Muscle of back (tissue), 13 donors: ENCODE data around the gene PPP1R13L. TPM values are rescaled to one million over a fixed set of nuclear protein-coding genes. Genes with fewer than 3 reads are reported as not detected.

ENCODE experiments used
- DNase-seq, 3 donors: peaks; one replicate each; pipeline versions ENCODE4 v3.0.0 to v3.0.0-alpha.2; 2013
- long read RNA-seq, 9 donors: transcript quantifications; one replicate each; lab custom pipeline, GENCODE V29; 2026
- polyA plus RNA-seq, 10 donors: library from polyadenylated mRNA; unstranded; fragments of 120-200 nt; gene quantifications; one replicate each; pipeline ENCODE4 v1.2.1, GENCODE V29; 2013; ENCODE audit not compliant: insufficient read length in 10 of 10

Gene PPP1R13L
- 10 to 100 TPM in 2 of 10 donors, 1 to 10 TPM in 8; 2.5 to 12.8 (median 3.9) TPM for polyA plus RNA-seq
- long read RNA-seq, donor 1: 0 reads
- long read RNA-seq, donor 2, partial matches to known transcripts: 0 of 1 reads
- long read RNA-seq, donor 2, other reads (novel, unspliced or antisense): 0 of 1 reads
- long read RNA-seq, donor 3: 0 reads
- long read RNA-seq, donor 4: 0 reads
- long read RNA-seq, donor 5: 0 reads
- long read RNA-seq, donor 6, partial matches to known transcripts: 9 of 11 reads
- long read RNA-seq, donor 6, other reads (novel, unspliced or antisense): 0 of 11 reads
- long read RNA-seq, donor 7: 0 reads
- long read RNA-seq, donor 8, partial matches to known transcripts: 0 of 1 reads
- long read RNA-seq, donor 8, other reads (novel, unspliced or antisense): 0 of 1 reads
- long read RNA-seq, donor 9: 0 reads

- peak in 1 of 3 donors; percentile 55 for DNase-seq
Measured at GRCh38 chr19:45404557-45405434, at the start of gene PPP1R13L. Gene PPP1R13L, minus strand, starts transcription at chr19:45405069. Its CDS starts 6,751 bp downstream, at chr19:45398318.

GRCh38 chr19:45451850-45452387, 47.0 kb upstream of the PPP1R13L start:
- DNase-seq: no peak

DNA sequence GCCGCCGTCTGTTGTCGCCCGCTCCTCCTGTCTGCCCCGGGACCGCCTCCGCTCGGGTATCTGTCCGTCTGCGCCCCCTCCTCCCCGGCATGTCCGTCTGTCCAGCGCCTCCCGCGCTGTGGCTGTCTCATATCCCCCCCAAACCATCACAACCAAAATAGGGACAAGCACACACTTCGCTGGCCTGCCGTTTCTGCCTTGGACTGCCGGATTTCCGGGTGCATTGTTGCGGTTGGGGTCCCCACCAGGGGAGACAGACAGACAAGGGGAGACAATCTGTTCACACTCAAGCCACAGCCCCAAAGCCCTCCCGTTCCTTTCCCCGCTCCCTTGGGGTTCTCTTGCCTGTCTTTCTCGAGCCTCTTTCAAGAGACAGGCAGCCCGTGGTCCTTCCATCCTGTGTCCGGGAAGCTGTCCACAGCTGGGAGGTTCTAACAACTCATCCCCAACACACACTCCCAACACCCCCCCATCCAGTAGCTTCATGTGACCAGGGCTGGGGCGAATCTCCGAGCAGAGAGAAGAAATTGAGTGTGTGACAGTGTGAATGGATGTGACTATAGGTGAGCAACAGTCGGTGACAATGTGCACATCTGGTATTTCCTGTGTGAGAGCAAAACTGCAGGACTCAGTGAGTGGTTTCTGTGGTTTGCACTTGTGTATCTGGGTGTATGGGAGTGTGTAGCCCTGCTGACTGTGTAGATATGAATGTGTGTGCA, 46.4 kb upstream of the PPP1R13L start:
- DNase-seq: peak in 2 of 3 donors; percentile 71 to 88

- no peak for DNase-seq
Measured at GRCh38 chr19:45450012-45450333, 45.1 kb upstream of the PPP1R13L start.

DNA sequence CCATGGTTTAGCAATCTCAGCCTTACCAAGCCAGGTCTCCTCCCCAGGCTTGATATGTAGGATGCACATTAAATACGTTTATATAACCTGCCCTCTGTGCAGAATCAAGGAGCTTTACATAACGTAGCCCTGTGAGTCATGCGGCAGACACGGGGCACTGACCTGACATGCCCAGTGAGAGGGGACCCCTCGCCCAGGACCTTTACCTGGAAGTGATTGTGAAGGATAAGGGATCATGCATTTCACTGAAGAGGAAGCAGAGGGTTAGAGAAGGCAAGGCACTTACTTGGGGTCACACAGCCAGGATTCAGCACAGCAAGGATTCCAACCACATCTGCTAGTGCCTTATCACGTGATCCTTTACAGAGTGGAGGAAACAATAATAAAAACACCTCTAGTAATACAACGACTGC, 44.0 kb upstream of the PPP1R13L start:
- DNase-seq: no peak

- DNase-seq: no peak
Measured at GRCh38 chr19:45448425-45448756, 43.5 kb upstream of the PPP1R13L start.

DNA sequence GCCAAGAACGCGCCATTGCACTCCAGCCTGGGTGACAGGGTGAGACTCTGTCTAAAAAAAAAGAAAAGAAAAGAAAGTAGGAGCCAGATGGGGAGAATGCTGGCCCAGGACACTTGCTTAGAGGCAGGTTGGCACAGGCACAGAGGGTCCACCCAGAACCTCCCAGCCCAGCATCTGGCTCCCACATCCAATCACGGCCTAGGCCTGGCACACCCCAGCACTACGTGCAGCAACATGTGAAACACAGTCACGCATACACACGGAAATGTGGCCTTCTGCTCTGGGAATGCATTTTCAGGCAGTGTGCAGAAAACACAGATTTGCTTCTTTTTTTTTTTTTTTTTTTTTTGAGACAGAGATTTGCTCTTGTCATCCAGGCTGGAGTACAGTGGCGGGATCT, 42.1 kb upstream of the PPP1R13L start:
- DNase-seq: peak in 2 of 3 donors; percentile 36 to 69

DNA sequence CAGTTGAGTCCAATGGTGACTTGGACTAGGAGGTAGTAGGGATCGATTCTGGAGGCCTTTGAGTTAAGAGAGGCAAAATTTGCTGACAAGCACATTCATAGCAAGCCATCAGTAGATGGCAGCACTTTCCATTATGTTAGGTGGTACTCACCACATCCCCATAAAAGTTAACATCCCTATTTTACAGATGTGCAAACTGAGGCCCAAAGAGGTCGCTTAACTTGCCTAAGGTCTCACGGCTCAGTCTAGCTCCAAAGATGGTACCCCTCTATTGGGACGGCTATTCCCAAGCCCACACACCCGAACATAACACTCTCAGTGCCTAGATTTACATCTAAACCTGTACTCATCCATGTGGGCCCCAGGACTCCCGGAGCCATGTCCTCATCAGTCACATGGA, 41.4 kb upstream of the PPP1R13L start:
- no peak for DNase-seq

DNA sequence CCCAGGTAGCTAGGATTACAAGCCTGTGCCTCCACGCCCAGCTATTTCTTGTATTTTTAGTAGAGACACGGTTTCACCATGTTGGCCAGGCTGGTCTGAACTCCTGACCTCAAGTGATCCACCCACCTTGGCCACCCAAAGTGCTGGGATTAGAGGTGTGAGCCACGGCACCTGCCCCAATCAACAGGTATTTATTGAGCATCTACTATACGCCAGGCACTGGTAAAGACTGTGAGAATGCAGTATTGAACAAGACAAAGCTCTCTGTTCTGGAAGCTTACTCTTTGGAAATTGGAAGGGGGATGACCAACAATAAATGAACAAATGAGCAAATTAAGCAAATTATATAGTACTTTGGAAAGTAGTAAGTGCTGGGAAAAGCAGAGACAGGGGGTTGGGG, 40.3 kb upstream of the PPP1R13L start:
- DNase-seq: no peak

- DNase-seq: peak; percentile 86 to 98 (median 94)
Measured at GRCh38 chr19:45444318-45445041, 39.6 kb upstream of the PPP1R13L start.

DNA sequence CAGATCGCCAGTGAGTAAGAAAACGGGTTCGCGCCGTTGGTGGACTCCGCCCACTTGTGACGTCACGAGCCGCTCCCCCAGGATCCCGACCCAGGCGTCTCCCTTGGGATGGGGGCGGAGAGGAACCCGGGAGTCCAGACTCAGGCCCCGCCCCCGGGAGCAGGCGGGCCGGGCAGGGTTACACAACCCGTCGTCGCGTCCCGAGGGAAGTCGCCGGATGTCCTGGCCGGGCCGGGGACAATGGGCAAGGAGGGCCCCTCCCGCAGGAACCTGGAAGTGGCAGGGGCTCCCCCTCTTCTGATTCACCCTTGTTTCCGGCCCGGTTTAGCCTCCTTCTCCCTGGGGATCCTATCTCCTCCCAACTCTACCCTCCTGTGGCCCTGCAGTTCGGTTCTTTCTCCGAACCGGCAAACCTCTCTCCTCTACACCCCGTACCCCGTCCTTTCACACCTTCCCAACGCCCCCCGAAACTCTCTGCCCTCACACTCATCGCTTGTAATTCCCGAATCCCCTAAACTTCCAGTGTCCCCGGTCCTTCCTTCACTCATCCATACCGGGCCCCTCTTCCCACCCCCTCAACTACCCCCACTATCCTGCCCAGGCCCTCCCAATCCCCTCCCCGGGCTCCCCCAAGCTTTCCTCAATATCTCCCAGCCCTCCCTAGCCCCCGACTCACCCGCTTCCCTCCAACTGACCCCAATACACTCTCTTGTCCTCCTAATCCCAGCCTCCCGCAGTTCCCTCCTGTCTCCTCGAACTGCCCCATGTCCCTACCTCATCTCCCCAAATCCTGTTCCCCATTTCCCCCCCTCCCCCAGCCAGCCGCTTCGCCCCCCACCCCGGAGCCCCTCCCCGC, 38.8 kb upstream of the PPP1R13L start:
- DNase-seq: peak; percentile 84 to 92 (median 87)

DNA sequence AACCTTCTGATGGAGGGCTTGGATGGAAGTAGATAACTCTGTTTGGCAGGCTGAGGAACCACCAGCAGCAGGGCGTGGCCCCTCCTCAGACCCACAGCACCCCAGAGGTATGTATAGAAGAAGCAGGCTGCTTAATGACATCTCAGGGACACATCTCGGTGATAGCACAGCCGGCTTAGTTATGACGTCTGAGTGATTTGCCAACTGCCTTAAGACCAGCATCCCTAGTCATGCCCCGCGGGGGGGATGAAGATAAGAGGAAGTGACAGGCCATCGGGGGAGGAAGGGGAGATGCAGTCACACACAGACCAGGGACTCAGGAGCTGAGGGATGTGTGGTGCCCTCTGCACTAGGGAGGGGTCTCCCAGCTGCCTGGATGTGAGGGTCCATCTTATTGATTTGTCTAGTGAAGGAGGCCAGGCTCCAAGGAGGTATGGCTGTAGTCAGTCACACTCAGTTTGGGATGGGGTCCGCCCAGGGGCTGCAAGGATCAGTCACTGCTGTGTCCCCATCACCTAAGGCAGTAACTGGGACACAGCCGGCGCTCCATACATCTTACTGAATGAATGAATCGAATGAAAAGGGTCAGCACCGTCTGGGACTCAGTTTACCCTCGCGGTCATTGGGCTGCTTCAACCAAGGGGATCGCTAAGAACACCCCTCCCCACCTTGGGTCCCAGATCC, 38.1 kb upstream of the PPP1R13L start:
- DNase-seq: peak in 2 of 3 donors; percentile 53 to 72

GRCh38 chr19:45442408-45442777, 37.5 kb upstream of the PPP1R13L start:
- peak in 1 of 3 donors; percentile 33 for DNase-seq

- DNase-seq: peak in 1 of 3 donors; percentile 45
Measured at GRCh38 chr19:45440873-45441654, 36.2 kb upstream of the PPP1R13L start.

- DNase-seq: no peak
Measured at GRCh38 chr19:45440259-45440638, 35.4 kb upstream of the PPP1R13L start.

DNA sequence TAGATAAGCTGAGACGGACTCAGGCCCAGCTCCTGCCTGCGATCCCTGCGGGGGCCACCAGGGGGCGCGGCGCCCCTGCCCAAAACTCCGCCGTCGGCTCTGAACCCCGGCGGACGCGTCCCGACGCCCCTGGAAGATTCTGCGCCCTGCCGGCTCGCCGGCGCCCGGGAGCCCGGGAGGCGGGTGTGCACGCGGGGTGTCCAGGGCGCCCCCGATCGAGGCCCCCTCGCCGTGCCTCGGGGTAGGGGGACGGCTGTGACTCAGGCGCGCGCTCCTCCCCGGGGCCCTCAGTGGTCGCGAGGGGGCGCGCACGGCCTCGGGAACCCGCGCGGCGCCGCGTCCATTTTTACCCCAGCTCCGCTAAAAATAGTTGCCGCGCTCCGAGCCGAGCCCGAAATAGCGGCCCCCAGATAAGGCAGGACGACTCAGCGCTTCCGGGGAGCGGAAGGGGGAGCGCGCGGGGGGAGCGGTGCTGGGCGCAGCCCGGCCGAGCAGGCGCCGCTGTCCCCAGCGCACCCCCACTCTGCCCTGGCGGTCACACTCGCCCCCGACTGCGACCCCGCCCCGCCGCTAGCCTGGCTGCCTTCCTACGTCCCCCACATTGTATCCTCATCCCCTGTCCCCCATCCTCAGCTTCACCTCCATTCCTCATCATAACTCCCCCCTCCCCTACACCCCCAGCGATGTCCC, 34.8 kb upstream of the PPP1R13L start:
- DNase-seq: peak; percentile 89 to 96 (median 90)

GRCh38 chr19:45439190-45439568, 34.3 kb upstream of the PPP1R13L start:
- DNase-seq: no peak

DNA sequence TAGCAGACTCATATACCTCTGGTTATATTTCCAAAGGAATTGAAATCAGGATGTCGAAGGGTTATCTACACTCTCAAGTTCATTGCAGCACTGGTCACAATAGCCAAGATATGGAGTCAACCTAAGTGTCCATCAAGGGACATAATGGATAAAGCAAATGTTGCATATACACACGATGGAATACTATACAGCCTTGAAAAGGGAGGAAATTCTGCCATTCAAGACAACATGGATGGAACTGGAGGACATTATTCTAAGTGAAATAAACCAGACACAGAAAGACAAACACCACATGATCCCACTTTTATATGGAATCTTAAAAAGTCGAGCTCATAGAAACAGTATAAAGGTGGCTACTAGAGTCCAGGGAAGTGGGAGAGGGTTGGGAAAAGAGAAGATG, 32.5 kb upstream of the PPP1R13L start:
- no peak for DNase-seq
